Stimulated activated naive CD4-positive, alpha-beta T cell treated with Interleukin-2 at 50 U/mL for 16 hours (primary cell): Measurements from ENCODE around the gene ZFP30.
A peak's percentile ranks its signal among the peaks of the same experiment; 100 is the strongest.
"Not testable (repeated sequence)": the region's sequence is repeated elsewhere in the genome, so short reads cannot be mapped to it uniquely, and the experiment has no call there.

Source experiments
- DNase-seq: peaks from one replicate; lab custom pipeline; 2025; lab: John Stamatoyannopoulos, UW

Gene ZFP30

DNA sequence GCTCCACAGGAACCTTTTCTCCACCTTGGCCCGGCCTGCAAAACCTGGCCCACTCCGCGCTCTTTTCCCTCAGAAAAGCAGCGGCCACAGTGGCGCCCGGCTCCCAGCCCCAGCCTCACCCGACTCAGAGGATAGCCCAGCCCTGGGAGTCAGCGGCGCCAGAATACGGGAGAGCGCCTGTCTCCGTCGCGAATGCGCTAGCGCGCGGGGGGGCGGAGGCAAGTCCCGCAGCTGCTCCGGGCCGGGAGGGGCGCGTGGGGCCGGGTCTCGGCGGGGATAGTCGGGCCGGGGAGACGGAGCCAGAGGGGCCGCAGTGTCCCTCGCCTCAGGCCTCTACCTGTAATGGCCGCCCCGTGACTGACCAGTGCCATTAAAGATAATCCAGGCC lies at the start of gene ZFP30:
Gene ZFP30 (minus strand): TSS at position 165 of the 388 bp plus-strand sequence. CDS start 7,643 bp downstream, outside the sequence.
- peak; percentile 80 for DNase-seq

- no peak for DNase-seq
These were observed 43.8 kb upstream of the ZFP30 start for GRCh38 chr19:37699057-37699456.

GRCh38 chr19:37698216-37698615 lies 43.0 kb upstream of the ZFP30 start:
- DNase-seq = no peak

GRCh38 chr19:37695144-37695899 lies 40.1 kb upstream of the ZFP30 start:
- no peak for DNase-seq

DNA sequence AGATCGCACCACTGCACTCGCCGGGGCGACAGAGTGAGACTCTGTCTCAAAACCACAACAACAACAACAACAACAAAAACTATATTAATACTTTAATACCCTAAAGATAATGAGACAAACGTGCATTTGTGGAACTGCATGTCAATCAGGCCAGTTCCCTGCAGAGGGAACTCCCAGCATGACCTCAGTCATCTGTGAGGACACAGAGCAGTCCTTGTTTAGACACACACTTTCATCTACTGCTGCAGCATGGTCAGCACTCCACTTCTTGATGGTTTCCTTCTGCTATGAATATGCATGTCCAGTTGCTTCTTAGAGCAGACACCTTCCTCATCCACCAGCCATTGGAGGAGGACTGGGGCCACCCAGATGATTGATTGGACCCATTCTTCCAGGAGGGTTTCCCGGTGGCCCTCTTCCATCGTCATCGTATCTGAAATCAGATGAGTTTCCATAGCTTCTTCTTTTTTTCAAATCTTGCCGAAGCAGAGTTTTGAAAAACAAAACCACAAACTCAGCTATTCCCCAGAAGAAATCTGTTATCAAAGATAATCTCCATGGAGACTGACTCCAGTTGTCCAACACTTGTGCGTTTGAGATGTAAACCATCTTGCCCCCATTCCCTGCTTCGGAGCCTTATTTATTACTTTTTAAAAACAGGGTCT lies 37.8 kb upstream of the ZFP30 start:
- no peak for DNase-seq

GRCh38 chr19:37691881-37692504 lies 36.7 kb upstream of the ZFP30 start:
- DNase-seq = peak; percentile 77

- no peak for DNase-seq
These were observed 28.3 kb upstream of the ZFP30 start for GRCh38 chr19:37683520-37683919.

GRCh38 chr19:37669450-37669914 lies 14.2 kb upstream of the ZFP30 start:
- DNase-seq = no peak

DNA sequence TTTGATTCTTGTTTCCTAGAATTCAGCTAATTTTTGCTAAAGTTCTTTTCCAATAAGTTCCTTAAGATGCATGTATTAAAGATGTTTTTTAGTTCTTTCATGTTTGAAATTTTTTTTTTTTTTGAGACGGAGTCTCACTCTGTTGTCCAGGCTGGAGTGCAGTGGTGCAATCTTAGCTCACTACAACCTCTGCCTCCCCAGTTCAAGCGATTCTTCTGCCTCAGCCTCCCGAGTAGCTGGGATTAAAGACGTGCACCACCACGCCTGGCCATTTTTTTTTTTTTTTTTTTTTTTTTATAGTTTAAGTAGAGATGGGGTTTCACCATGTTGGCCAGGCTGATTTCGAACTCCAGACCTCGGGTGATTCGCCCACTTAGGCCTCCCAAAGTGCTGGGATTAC lies 1.9 kb upstream of the ZFP30 start:
- DNase-seq = not testable (repeated sequence)

DNA sequence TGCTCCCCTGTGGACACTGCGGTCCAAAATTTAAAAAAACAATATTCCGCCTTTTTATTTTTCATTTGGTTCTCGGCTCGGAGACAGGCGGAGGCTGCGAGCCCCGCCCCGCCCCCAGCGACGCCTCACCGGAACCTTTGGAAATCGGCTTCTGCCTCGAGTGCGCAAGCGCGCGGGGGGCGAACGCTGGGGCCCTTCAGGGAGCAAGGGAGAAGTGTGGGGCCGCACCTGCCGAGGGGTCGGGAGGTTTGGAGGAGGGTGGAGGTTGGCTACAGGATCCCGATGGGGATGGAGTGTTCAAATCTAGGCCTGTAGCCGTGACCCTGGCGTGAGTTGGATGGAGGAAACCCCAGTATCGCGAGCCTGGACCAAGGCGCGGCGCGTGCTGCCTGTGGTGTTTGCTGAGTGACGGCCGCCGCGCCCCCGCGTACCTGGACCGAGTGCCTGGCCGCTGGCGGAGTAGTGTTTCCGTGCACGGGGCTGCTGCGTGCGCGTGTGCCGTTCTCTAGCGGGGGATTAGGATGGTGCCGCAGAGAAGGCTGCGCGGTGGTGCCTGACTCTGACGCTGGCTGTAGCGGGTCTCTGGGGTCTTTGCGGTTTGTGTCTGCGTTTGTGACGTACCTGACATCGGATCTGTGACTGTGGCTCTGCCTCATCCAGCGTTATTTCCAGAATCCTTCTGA lies 565 bp upstream of the ZFP30 start:
- DNase-seq = peak; percentile 84

- peak; percentile 10 for DNase-seq
These were observed 500 bp downstream of the ZFP30 start for GRCh38 chr19:37654629-37655300.

- no peak for DNase-seq
These were observed 1.1 kb downstream of the ZFP30 start for GRCh38 chr19:37654118-37654517.

DNA sequence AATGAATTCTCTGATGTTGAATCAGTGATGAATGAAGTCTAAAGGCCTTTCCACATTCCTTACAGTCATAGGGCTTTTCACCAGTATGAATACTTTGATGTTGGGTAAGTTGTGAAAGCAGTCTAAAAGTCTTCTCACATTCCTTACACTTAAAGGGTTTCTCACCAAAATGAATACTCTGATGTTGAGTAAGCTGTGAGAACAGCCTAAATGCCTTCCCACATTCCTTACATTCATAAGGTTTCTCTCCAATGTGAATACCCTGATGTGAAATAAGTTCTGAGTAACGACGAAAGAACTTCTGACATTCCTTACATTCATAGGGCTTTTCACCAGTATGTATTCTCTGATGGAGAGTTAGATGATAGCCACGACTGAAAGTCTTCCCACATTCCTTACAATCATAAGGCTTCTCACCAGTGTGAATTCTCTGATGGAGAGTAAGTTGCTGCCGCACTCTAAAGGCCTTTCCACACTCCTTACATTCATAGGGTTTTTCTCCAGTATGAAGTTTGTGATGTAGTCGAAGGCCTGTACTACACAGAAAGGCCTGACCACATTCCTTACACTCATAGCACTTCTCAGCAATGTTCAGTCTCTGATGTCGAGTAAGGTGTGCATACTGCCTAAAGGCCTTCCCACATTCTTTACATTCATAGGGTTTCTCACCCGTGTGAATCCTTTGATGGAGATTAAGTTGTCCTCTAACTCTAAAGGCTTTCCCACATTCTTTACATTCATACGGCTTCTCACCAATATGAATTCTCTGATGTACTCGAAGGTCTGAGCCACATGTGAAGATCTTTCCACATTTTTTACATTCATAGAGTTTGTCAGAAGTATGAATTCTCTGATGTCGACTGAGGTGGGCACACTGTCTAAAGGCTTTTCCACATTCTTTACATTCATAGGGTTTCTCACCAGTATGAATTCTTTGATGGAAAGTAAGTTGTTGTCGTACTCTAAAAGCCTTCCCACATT lies 19.9 kb downstream of the ZFP30 start:
- DNase-seq = no peak

- peak; percentile 56 for DNase-seq
These were observed 60.3 kb downstream of the ZFP30 start for GRCh38 chr19:37594982-37595382.

GRCh38 chr19:37594304-37594981 lies 60.8 kb downstream of the ZFP30 start, which contains the start of the genes ZNF540 and ZNF571:
Gene ZNF540, plus strand, starts transcription at chr19:37594876. Its CDS starts 3,572 bp downstream, at chr19:37598448.
Gene ZNF571, minus strand, starts transcription at chr19:37594792. Its CDS starts 8,116 bp downstream, at chr19:37586676.
- DNase-seq = peak; percentile 94

DNA sequence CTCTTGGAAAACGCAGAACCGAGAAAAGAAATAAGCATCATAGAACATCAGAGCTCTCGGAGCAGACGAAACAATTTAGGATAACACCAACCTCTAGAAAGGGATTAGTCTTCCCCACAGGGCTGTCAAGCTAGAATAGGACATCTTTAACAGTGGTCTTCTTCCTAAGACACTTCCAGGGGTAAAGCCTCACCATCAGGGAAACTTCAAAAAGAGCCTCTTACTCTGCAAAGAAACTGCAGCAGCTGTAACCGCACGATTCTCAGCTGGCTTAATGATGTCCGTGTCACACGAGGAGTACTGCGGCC lies 61.3 kb downstream of the ZFP30 start:
- DNase-seq = no peak

GRCh38 chr19:37583340-37583739 lies 71.9 kb downstream of the ZFP30 start:
- no peak for DNase-seq

- DNase-seq = no peak
These were observed 83.1 kb downstream of the ZFP30 start for GRCh38 chr19:37572203-37572602.

DNA sequence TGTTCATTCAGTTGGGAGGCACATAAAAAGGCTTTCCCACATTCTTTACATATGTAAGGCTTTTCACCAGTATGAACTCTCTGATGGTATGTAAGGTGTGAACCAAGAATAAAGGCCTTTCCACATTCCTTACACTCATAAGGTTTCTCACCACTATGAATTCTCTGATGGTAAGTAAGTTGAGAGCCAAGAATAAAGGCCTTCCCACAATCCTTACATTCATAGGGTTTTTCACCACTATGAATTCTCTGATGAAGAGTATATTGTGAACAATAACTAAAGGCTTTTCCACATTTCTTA lies 89.9 kb downstream of the ZFP30 start:
- DNase-seq = no peak
